GM21737 (cell line): ENCODE measurements around the gene RNASE8.

Source experiments
- ATAC-seq: cut with Tn5 transposase; IDR thresholded peaks from one replicate; pipeline ENCODE4 v1.9.1; 2021; ENCODE audit warnings: mild to moderate bottlenecking, moderate library complexity; ENCODE audit not compliant: unreplicated experiment

Gene RNASE8

DNA sequence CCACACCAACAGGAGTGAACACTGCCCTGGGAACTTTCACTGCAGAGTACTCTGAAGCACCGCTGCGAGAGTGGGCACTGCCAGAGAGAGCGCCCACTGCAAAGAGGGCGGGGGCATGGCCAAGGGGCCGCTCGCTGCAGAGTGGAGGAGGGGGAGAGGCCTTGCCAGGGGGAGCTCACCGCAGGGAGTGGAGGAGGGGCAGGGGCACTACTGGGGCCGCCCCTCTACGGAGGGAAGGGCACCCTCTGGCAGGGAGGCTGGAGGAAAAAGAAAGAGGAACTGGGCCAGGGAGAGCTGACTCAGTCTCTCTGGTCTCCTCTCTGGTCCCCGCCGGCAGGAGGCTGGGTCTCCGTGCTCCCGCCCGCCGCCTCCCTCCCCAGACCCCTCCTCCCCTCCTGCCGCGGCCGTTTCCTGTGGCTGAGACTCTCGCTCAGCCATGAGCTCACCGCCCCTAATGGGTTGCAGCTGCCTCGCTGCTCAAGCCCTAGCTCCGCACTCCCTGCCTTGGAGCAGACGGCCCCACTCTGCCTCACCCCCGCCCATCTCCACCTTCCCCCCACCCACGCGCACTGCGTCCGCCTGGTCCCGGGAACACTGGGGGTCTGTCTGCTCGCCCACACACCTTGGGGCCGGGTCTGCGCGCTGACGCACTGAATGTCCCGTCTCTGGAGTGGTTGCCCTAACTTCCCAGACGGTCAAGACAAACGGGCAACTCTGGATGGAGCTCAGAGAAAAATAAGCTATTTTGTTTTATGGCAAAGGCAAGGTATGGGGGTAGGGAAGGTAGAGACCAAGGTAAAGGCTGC is 13.8 kb downstream of the RNASE8 start:
- peak; percentile 65 for ATAC-seq

- ATAC-seq = no peak
Measured at GRCh38 chr14:21072031-21072473, 14.4 kb downstream of the RNASE8 start.

DNA sequence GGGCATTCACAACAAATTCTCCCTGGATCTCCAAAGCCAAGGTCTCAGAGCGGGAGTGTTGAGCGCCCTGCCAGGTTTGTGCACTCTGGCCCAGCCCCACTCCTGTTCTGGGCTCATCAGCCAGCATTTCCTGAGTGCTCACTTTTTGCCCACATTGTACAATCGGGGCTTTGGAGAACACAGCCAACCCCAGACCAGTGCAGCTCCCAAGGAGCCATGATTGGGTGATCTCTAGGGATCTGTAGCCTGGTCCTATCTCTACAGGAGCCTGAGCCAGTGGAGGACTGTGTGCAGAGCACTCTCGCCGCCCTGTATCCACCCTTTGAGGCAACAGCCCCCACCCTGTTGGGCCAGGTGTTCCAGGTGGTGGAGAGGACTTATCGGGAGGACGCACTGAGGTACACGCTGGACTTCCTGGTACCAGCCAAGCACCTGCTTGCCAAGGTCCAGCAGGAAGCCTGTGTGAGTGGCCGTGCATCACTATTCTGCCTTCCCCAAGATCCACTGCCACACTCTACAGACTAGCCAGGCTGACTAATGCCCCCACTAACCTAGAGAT is 15.2 kb downstream of the RNASE8 start:
- ATAC-seq = no peak

DNA sequence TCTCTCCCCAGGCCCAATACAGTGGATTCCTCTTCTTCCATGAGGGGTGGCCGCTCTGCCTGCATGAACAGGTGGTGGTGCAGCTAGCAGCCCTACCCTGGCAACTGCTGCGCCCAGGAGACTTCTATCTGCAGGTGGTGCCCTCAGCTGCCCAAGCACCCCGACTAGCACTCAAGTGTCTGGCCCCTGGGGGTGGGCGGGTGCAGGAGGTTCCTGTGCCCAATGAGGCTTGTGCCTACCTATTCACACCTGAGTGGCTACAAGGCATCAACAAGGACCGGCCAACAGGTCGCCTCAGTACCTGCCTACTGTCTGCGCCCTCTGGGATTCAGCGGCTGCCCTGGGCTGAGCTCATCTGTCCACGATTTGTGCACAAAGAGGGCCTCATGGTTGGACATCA is 16.3 kb downstream of the RNASE8 start:
- ATAC-seq = no peak

DNA sequence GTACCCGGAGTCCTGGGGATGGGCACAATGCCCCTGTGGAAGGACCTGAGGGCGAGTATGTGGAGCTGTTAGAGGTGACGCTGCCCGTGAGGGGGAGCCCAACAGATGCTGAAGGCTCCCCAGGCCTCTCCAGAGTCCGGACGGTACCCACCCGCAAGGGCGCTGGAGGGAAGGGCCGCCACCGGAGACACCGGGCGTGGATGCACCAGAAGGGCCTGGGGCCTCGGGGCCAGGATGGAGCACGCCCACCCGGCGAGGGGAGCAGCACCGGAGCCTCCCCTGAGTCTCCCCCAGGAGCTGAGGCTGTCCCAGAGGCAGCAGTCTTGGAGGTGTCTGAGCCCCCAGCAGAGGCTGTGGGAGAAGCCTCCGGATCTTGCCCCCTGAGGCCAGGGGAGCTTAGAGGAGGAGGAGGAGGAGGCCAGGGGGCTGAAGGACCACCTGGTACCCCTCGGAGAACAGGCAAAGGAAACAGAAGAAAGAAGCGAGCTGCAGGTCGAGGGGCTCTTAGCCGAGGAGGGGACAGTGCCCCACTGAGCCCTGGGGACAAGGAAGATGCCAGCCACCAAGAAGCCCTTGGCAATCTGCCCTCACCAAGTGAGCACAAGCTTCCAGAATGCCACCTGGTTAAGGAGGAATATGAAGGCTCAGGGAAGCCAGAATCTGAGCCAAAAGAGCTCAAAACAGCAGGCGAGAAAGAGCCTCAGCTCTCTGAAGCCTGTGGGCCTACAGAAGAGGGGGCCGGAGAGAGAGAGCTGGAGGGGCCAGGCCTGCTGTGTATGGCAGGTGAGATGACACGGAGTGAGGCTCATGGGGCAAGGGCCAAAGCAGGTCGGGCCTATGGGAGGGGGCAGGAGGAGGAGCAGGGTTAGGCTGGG is 17.0 kb downstream of the RNASE8 start:
- ATAC-seq = no peak

GRCh38 chr14:21075719-21076437 is 18.3 kb downstream of the RNASE8 start:
- ATAC-seq = no peak

DNA sequence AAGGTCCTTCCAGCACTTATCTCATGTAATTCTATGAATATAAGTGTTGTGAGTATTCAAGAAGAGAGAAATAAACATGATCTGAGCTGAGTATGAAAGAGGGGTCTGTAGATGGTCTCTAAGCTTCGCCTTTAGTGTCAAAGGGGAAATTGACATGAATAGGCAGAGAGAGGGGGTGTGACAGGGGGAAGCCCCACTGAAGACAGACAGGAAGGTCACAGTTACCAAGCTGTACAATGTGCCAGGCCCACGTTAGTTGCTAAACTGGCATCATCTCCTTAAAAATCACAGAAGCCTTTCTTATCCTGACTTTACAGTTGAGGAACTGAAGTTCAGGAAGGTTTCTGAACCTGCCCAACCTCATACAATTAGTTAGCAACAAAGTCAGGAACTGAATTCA is 20.1 kb downstream of the RNASE8 start:
- no peak for ATAC-seq

DNA sequence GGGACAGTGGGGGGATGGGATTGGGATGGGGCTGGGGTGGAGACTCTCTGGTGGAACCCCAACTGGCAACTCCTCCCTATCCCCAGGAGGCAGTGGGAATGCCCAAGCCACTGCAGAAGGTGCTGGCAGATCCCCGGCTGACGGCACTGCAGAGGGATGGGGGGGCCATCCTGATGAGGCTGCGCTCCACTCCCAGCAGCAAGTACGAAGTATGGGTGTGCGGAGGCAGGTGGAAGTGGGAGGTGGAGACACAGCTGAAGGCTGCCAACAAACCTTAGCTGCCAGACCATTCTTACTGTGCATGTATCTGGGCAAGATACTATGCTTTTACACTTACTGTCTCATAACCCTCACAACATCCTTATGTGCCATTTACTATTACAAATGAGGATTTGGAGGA is 20.7 kb downstream of the RNASE8 start:
- no peak for ATAC-seq

DNA sequence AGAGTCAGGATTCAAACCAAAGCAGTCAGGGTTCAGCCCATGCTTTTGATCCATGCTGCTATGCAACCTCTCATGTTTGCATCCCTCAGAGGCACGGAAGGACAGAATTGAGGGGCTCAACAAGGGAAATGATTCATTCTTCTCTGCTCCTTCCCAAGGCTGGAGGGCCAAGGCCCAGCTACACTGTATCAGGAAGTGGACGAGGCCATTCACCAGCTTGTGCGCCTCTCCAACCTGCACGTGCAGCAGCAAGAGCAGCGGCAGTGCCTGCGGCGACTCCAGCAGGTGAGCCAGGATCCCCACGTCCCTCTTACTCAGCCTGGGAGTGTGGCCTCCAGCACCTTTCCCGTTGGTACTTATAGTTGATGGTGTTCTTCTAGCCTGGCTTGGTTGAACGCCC is 21.1 kb downstream of the RNASE8 start:
- no peak for ATAC-seq

DNA sequence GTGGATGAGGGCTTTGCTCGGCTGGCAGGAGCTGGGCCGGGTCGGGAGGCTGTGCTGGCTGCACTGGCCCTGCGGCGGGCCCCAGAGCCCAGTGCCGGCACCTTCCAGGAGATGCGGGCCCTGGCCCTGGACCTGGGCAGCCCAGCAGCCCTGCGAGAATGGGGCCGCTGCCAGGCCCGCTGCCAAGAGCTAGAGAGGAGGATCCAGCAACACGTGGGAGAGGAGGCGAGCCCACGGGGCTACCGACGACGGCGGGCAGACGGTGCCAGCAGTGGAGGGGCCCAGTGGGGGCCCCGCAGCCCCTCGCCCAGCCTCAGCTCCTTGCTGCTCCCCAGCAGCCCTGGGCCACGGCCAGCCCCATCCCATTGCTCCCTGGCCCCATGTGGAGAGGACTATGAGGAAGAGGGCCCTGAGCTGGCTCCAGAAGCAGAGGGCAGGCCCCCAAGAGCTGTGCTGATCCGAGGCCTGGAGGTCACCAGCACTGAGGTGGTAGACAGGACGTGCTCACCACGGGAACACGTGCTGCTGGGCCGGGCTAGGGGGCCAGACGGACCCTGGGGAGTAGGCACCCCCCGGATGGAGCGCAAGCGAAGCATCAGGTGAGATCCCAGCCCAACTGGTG is 24.0 kb downstream of the RNASE8 start:
- ATAC-seq = no peak

DNA sequence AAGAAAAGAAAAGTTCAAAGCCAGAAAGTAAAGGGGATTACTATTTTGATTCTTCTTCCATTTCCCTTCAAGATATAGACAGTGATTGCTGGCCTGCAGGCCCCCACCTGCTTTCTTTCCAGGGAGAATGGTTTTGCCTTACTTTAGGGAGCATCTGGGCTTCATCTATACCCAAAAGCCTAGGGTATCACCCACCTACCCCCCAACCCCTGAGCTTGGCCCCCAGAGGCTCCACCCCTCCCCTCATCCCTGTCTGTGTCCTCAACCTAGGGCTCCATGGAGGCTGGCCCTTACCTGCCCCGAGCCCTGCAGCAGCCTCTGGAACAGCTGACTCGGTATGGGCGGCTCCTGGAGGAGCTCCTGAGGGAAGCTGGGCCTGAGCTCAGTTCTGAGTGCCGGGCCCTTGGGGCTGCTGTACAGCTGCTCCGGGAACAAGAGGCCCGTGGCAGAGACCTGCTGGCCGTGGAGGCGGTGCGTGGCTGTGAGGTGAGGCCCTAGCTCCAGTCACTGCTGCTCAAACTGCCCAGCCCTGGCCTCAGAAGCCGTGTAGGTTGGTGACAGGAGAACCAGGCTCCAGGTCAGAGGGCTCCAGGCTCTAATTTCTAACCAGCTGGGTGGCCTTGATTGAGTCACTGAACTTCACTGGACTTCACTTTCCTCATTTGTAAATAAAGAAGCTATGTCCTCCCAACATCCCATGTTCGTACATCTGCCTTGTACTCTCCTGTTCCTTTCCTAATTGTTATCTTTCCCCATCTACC is 26.1 kb downstream of the RNASE8 start:
- ATAC-seq = no peak

- ATAC-seq = no peak
Measured at GRCh38 chr14:21084396-21084795, 26.8 kb downstream of the RNASE8 start.

GRCh38 chr14:21084998-21085853 is 27.6 kb downstream of the RNASE8 start:
- ATAC-seq = no peak

- no peak for ATAC-seq
Measured at GRCh38 chr14:21086908-21087293, 29.3 kb downstream of the RNASE8 start.

- ATAC-seq = no peak
Measured at GRCh38 chr14:21087294-21088091, 29.9 kb downstream of the RNASE8 start.

DNA sequence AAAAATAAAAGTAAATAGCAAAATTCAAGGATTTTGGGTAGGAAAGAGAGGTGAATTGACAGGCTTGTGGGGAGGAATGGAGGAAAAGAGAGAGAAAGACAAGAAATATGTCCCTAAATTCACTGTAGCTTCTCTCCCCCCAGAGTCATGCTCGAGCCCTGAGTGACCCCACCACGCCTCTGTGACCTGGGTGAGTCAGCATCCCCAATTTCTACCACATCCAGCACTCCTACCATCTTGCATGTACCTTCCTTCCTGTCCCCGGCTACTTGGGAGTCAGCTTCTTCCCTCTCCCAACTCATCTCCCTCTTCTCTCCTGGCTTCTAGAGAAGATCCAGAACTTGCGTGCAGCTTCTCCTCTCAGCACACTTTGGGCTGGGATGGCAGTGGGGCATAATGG is 31.1 kb downstream of the RNASE8 start:
- ATAC-seq = no peak

DNA sequence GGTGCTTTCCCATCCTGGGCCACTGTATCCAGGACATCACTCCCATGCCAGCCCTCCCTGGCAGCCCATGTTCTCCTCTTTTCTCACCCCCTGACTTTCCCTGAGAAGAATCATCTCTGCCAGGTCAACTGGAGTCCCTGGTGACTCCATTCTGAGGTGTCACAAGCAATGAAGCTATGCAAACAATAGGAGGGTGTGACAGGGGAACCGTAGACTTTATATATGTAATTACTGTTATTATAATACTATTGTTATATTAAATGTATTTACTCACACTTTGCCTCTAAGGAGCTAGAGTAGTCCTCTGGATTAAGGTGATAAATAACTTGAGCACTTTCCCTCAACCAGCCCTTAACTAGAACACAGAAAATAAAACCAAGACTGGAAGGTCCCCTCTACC is 31.6 kb downstream of the RNASE8 start:
- ATAC-seq = no peak

GRCh38 chr14:21089877-21090193 is 32.2 kb downstream of the RNASE8 start:
- ATAC-seq = no peak
